Measurements from ENCODE around the gene LHFPL6.

The LHFPL6 gene

GRCh38 chr13:39297664-39298171, 305.3 kb downstream of the LHFPL6 start:
- no peak for DNase-seq (ENCODE audit: low spot score)

- no peak for DNase-seq (ENCODE audit: low spot score)
Observed at GRCh38 chr13:39297023-39297422, 306.0 kb downstream of the LHFPL6 start.

- no peak for DNase-seq (ENCODE audit: low spot score)
Observed at GRCh38 chr13:39296193-39296592, 306.8 kb downstream of the LHFPL6 start.

All from iPS-NIHi11 (cell line).